GM06990 (cell line): Measurements from ENCODE around the gene CAMK2B.

Source experiments
- DNase-seq: peaks from one replicate; pipeline ENCODE4 v3.0.0-alpha.2; 2011; ENCODE audit not compliant: insufficient read length; ENCODE audit errors: extremely low read depth
- H3K27me3 ChIP-seq: replicated peaks from 2 replicates; pipeline ENCODE4 v1.6.0; 2011; ENCODE audit warnings: low read length; ENCODE audit not compliant: control insufficient read depth, insufficient read depth
- H3K36me3 ChIP-seq: 2 replicates; pipeline ENCODE4 v1.5.1; 2011; ENCODE audit warnings: low read length; ENCODE audit not compliant: control insufficient read depth, insufficient read depth
- H3K4me3 ChIP-seq: replicated peaks from 2 replicates; pipeline ENCODE4 v1.5.1; 2011; ENCODE audit warnings: low read depth, mild to moderate bottlenecking, control low read depth, low read length
- TF ChIP-seq, protein P1 (sequence below): IDR thresholded peaks from 2 replicates; pipeline ENCODE4 v1.5.1; 2011; ENCODE audit warnings: low read length, control low read depth, mild to moderate bottlenecking, inconsistent platforms; ENCODE audit not compliant: insufficient read depth, poor library complexity, severe bottlenecking

Gene CAMK2B

DNA sequence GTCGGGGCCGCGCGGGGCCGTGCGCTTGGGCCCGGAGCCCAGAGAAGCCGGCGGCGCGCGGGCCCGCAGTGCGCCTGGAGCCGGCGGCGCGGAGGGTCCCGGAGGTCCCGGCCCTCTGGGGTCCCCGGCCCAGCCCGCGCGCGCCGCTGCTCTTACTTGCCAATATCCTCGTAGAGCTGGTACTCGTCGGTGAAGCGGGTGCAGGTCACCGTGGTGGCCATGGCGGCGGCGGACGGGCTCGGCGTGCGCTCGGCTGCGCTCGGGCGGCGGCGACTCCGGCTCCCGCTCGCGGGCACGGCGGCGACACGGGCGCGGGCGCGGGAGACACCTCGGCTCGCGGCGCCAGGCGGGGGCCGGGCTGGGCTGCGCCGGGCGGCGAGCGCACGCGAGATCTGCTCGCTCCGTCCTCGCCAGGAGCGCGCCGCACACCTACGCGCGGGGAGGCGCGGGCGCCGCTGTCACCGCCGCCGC is at the start of gene CAMK2B:
TSS of gene CAMK2B (minus strand) at position 394 of the 471 bp plus-strand sequence. CDS start at position 221, 173 bp downstream.
- TF ChIP-seq, protein P1, sequence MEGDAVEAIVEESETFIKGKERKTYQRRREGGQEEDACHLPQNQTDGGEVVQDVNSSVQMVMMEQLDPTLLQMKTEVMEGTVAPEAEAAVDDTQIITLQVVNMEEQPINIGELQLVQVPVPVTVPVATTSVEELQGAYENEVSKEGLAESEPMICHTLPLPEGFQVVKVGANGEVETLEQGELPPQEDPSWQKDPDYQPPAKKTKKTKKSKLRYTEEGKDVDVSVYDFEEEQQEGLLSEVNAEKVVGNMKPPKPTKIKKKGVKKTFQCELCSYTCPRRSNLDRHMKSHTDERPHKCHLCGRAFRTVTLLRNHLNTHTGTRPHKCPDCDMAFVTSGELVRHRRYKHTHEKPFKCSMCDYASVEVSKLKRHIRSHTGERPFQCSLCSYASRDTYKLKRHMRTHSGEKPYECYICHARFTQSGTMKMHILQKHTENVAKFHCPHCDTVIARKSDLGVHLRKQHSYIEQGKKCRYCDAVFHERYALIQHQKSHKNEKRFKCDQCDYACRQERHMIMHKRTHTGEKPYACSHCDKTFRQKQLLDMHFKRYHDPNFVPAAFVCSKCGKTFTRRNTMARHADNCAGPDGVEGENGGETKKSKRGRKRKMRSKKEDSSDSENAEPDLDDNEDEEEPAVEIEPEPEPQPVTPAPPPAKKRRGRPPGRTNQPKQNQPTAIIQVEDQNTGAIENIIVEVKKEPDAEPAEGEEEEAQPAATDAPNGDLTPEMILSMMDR: no peak
- Histone ChIP-seq H3K4me3 (peak within 1 kb of the TSS; percentile 27), H3K27me3 (peaks cover 5% of the 10 kb centered on the region), H3K36me3 (no peaks in the 10 kb centered on the region)
- no peak for DNase-seq

GRCh38 chr7:44374007-44374763 is 48.8 kb upstream of the CAMK2B start:
- no peaks in the 10 kb centered on the region for H3K36me3 ChIP-seq
- TF ChIP-seq, protein P1: no peak
- no peak for DNase-seq
- no peak overlapping the region for H3K4me3 ChIP-seq
- H3K27me3 ChIP-seq: no peaks in the 10 kb centered on the region

- Histone ChIP-seq H3K36me3 (no peaks in the 10 kb centered on the region), H3K4me3 (no peak overlapping the region), H3K27me3 (no peaks in the 10 kb centered on the region)
- TF ChIP-seq, protein P1: no peak
- DNase-seq: no peak
These were observed 48.0 kb upstream of the CAMK2B start for GRCh38 chr7:44373418-44373740.

- no peak for DNase-seq
- no peak overlapping the region for H3K4me3 ChIP-seq
- TF ChIP-seq, protein P1: no peak
These were observed 47.4 kb upstream of the CAMK2B start for GRCh38 chr7:44372560-44373417.

GRCh38 chr7:44368885-44369284 is 43.5 kb upstream of the CAMK2B start:
- H3K36me3 ChIP-seq: no peaks in the 10 kb centered on the region
- DNase-seq: no peak
- H3K4me3 ChIP-seq: no peak overlapping the region
- TF ChIP-seq, protein P1: no peak
- H3K27me3 ChIP-seq: no peaks in the 10 kb centered on the region

More at GRCh38 chr7:44372560-44373417, 47.4 kb upstream of the CAMK2B start:
- Histone ChIP-seq H3K27me3 (no peaks in the 10 kb centered on the region), H3K36me3 (no peaks in the 10 kb centered on the region)
